ENCODE results near the gene RAET1E. TPM values are rescaled to one million over a fixed set of nuclear protein-coding genes. Genes with fewer than 3 reads are reported as not detected.

Gene RAET1E
- total RNA-seq, 1 donor from 2014 or later, result not detected

GRCh38 chr6:149888659-149889058 lies 9.3 kb downstream of the RAET1E start:
- no peak overlapping the region for H3K4me3 Mint-ChIP-seq
- TF ChIP-seq, protein P1, sequence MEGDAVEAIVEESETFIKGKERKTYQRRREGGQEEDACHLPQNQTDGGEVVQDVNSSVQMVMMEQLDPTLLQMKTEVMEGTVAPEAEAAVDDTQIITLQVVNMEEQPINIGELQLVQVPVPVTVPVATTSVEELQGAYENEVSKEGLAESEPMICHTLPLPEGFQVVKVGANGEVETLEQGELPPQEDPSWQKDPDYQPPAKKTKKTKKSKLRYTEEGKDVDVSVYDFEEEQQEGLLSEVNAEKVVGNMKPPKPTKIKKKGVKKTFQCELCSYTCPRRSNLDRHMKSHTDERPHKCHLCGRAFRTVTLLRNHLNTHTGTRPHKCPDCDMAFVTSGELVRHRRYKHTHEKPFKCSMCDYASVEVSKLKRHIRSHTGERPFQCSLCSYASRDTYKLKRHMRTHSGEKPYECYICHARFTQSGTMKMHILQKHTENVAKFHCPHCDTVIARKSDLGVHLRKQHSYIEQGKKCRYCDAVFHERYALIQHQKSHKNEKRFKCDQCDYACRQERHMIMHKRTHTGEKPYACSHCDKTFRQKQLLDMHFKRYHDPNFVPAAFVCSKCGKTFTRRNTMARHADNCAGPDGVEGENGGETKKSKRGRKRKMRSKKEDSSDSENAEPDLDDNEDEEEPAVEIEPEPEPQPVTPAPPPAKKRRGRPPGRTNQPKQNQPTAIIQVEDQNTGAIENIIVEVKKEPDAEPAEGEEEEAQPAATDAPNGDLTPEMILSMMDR (conservative IDR thresholded peaks at IDR 0.05), result no peak
- DNase-seq (ENCODE audit: extremely low spot score, unreplicated experiment), result no peak
- H3K27me3 Mint-ChIP-seq, result peaks cover 34% of the 10 kb centered on the region
- H3K9me3 Mint-ChIP-seq, result peaks cover 5% of the 10 kb centered on the region
- H3K36me3 Mint-ChIP-seq, result no peaks in the 10 kb centered on the region
- H3K4me1 Mint-ChIP-seq (ENCODE audit: unreplicated experiment), result peaks cover 8% of the 10 kb centered on the region
- peak overlapping the region; percentile 65 for H3K27ac Mint-ChIP-seq

- H3K9me3 Mint-ChIP-seq, result peaks cover 5% of the 10 kb centered on the region
- TF ChIP-seq, protein P1 (conservative IDR thresholded peaks at IDR 0.05), result no peak
- no peaks in the 10 kb centered on the region for H3K36me3 Mint-ChIP-seq
- H3K4me3 Mint-ChIP-seq, result no peak overlapping the region
- H3K4me1 Mint-ChIP-seq (ENCODE audit: unreplicated experiment), result peaks cover 8% of the 10 kb centered on the region
- H3K27me3 Mint-ChIP-seq, result peaks cover 30% of the 10 kb centered on the region
- H3K27ac Mint-ChIP-seq, result peak overlapping the region; percentile 65
- no peak for DNase-seq (ENCODE audit: extremely low spot score, unreplicated experiment)
These were observed 9.8 kb downstream of the RAET1E start for GRCh38 chr6:149888093-149888492.

DNA sequence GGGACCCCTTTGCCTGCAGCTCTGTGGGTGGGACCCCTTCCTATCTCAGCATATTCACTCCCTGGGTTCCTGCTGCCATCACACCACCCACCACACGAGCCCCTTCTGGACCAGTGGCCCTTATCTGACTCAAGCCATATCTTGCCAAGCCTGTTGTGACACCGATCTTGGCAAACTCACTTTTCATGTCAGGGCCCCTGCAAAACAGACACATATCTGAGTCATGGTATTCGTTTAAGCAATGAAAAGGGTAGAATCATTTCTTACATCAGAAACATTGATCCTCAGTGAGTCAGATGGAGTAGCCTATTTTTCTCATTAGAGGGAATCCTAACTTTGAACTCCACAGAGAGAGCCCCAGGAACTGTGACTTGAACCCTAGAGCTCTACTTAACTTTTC lies 10.6 kb downstream of the RAET1E start:
- H3K27ac Mint-ChIP-seq, result peak overlapping the region; percentile 65
- H3K4me1 Mint-ChIP-seq (ENCODE audit: unreplicated experiment), result peaks cover 8% of the 10 kb centered on the region
- H3K9me3 Mint-ChIP-seq, result peaks cover 5% of the 10 kb centered on the region
- DNase-seq (ENCODE audit: extremely low spot score, unreplicated experiment), result no peak
- H3K4me3 Mint-ChIP-seq, result peak overlapping the region; percentile 6
- peaks cover 22% of the 10 kb centered on the region for H3K27me3 Mint-ChIP-seq
- TF ChIP-seq, protein P1 (conservative IDR thresholded peaks at IDR 0.05), result no peak
- no peaks in the 10 kb centered on the region for H3K36me3 Mint-ChIP-seq

DNA sequence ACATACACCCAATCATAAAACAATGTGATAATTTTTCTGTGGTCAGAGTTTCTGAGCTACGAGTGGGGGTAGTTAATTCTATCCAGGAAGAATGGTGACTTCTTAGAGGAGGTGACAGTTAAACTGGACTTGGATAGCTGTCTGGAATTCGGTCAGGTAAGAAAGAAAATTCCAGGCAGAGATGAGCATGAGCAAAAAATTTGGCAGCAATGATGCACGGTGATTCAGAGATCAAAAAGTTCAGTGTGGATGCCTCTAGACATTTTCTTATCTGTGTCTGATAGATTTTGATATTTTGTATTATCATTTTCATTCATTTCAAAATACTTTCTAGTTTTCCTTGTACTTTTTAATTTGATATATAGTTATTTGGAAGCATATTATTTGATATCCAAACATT lies 12.0 kb downstream of the RAET1E start:
- H3K36me3 Mint-ChIP-seq, result no peaks in the 10 kb centered on the region
- no peak for DNase-seq (ENCODE audit: extremely low spot score, unreplicated experiment)
- peaks cover 5% of the 10 kb centered on the region for H3K9me3 Mint-ChIP-seq
- H3K27me3 Mint-ChIP-seq, result peaks cover 25% of the 10 kb centered on the region
- TF ChIP-seq, protein P1 (conservative IDR thresholded peaks at IDR 0.05), result no peak
- peaks cover 8% of the 10 kb centered on the region for H3K4me1 Mint-ChIP-seq (ENCODE audit: unreplicated experiment)
- no peak overlapping the region for H3K4me3 Mint-ChIP-seq
- H3K27ac Mint-ChIP-seq, result no peak overlapping the region

- DNase-seq (ENCODE audit: extremely low spot score, unreplicated experiment), result no peak
- TF ChIP-seq, protein P1 (conservative IDR thresholded peaks at IDR 0.05), result no peak
- Mint-ChIP-seq H3K27ac (peak overlapping the region; percentile 61), H3K4me1 (ENCODE audit: unreplicated experiment) (peaks cover 8% of the 10 kb centered on the region), H3K4me3 (no peak overlapping the region), H3K27me3 (peaks cover 32% of the 10 kb centered on the region), H3K36me3 (no peaks in the 10 kb centered on the region), H3K9me3 (peaks cover 5% of the 10 kb centered on the region)
These were observed 13.3 kb downstream of the RAET1E start for GRCh38 chr6:149884617-149885016.

DNA sequence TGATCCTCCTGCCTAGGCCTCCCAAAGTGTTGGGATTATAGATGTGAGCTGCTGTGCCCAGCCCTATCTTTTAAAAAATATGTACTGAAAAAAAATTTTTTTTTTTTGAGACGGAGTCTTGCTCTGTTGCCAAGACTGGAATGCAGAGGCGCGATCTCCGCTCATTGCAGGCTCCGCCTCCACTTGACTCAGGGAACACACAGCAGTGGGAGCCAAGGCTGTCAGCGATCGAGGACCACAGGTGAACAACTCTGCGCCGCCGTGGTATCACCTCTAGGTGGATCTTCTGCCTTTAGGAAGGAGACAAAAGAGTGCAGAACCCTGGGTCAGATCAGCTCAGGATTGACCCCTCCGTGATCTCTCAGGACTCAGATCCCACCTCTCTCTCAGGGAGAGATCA lies 13.7 kb downstream of the RAET1E start:
- TF ChIP-seq, protein P1 (conservative IDR thresholded peaks at IDR 0.05), result no peak
- Mint-ChIP-seq H3K36me3 (no peaks in the 10 kb centered on the region), H3K4me1 (ENCODE audit: unreplicated experiment) (peaks cover 8% of the 10 kb centered on the region), H3K27me3 (peaks cover 34% of the 10 kb centered on the region), H3K9me3 (peaks cover 5% of the 10 kb centered on the region), H3K4me3 (no peak overlapping the region), H3K27ac (peak overlapping the region; percentile 61)
- DNase-seq (ENCODE audit: extremely low spot score, unreplicated experiment), result no peak
